ENCODE results near the gene CASZ1. TPM values are rescaled to one million over a fixed set of nuclear protein-coding genes. Genes with fewer than 3 reads are reported as not detected.

The CASZ1 gene
- total and polyA plus RNA-seq, 10 of the 15 experiments (the other 5 are each of a cell fraction or from before 2014, with no cell fraction given), result 0.52 to 9.8 (median 3.7) TPM

DNA sequence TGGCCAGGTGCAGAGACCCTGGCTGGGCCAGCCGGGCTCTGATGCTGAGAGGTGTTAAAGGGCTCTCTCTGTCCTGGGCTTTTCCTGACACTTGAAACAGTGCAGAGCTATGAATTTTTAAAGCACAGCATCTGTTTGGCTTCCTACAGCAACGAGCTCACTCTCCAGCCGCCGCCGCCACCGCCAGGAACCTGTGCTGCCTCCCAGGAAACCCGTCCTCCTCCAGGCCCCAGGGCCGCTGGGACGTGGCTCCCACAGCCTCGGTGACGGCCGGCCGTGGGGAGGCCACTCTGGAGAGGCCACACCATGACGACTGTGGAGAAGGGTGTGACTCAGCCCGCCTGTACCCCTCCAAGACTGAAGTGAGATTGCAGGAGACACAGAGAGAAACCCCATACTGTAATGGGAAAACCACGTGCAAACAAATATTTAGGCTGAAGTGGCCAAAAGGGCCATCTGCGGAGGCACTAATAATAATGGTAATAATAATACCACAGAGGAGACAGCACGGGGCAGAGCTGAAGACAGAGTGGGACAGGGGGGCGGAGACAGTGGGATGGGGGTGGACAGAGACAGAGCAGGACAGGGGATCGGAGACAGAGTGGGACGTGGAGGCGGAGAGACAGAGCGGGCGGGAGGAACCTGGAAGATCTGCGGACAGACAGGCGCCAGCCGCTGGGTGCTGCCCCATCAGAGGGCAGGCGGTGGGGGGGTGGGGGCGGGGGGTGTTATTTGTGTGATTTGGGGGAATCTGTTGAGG lies 139.2 kb downstream of the CASZ1 start:
- no peak overlapping the region for H3K9ac ChIP-seq (ENCODE audit: control insufficient read depth, insufficient read depth, low read length)
- ChIA-PET POLR2A (no interaction called here), CTCF (no interaction called here), RAD21 (ENCODE audit: unreplicated experiment) (no interaction called here), SMC1A (ENCODE audit: uncharacterized antibody, unreplicated experiment) (no interaction called here)
- no peaks in the 10 kb centered on the region for H3K9me3 ChIP-seq (replicated peaks; ENCODE audit: control insufficient read depth, insufficient read depth, low read length)
- FAIRE-seq (no peak), ATAC-seq (no peak), DNase-seq (ENCODE audit: low read depth, low spot score) (no peak)
- in situ Hi-C loops (cut with MboI) (no loop called here), intact Hi-C loops (cut with micrococcal nuclease; ENCODE audit: unreplicated experiment) (no loop called here)
- H3K36me3 ChIP-seq (ENCODE audit: control insufficient read depth in 2 of 2, insufficient read depth in 2 of 2, low read length in 1 of 2), result peaks cover 0 to 9% of the 10 kb centered on the region in 2 experiments; a peak in 2 of 4 replicates
- WGBS (ENCODE audit: insufficient coverage, insufficient replicate concordance, low lambda C conversion rate, missing lambda C conversion rate), result 80% methylated on average over 23 of the region's 29 CpGs
- no peak overlapping the region for H3K27ac ChIP-seq (ENCODE audit: control insufficient read depth, insufficient read depth)
- no peak overlapping the region for H3K4me2 ChIP-seq (ENCODE audit: control insufficient read depth, insufficient read depth)
- BruUV-seq (replicated peaks), result no TSS peak
- H3K4me1 ChIP-seq (ENCODE audit: control insufficient read depth, insufficient read depth, low read length), result no peaks in the 10 kb centered on the region
- H2AFZ ChIP-seq (ENCODE audit: control insufficient read depth, low read depth, low read length), result no peak overlapping the region
- no peaks in the 10 kb centered on the region for H3K79me2 ChIP-seq (ENCODE audit: control insufficient read depth, insufficient read depth, low read length)
- H4K20me1 ChIP-seq (ENCODE audit: control insufficient read depth, insufficient read depth), result no peaks in the 10 kb centered on the region
- H3K4me3 ChIP-seq, result no peak overlapping the region
- no peaks in the 10 kb centered on the region for H3K27me3 ChIP-seq (replicated peaks in 1 of 2; ENCODE audit: control insufficient read depth in 2 of 2, insufficient read depth in 2 of 2, low read length in 1 of 2)
- TF ChIP-seq SMAD1 (IDR thresholded peaks at IDR 0.05; ENCODE audit: low read depth, partially characterized antibody) (no peak), CEBPB (IDR thresholded peaks at IDR 0.05; ENCODE audit: borderline replicate concordance in 1 of 2, low read depth in 2 of 2, low read length in 2 of 2) (no peak), ZNF207 (IDR thresholded peaks at IDR 0.05; ENCODE audit: borderline replicate concordance) (no peak), JUND (IDR thresholded peaks at IDR 0.05; ENCODE audit: low read depth, low read length) (no peak), TBL1XR1 (IDR thresholded peaks at IDR 0.05; ENCODE audit: low read depth, low read length) (no peak), ZNF24 (IDR thresholded peaks at IDR 0.05) (no peak), NFYA (IDR thresholded peaks at IDR 0.05; ENCODE audit: borderline replicate concordance, low read depth, low read length) (no peak), EZH2 (IDR thresholded peaks at IDR 0.05; ENCODE audit: borderline replicate concordance, control insufficient read depth, low read depth, low read length) (no peak)
- TF ChIP-seq, protein P1, sequence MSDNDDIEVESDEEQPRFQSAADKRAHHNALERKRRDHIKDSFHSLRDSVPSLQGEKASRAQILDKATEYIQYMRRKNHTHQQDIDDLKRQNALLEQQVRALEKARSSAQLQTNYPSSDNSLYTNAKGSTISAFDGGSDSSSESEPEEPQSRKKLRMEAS (IDR thresholded peaks at IDR 0.05; ENCODE audit: low read depth, low read length), result no peak
- TF ChIP-seq, protein P2, sequence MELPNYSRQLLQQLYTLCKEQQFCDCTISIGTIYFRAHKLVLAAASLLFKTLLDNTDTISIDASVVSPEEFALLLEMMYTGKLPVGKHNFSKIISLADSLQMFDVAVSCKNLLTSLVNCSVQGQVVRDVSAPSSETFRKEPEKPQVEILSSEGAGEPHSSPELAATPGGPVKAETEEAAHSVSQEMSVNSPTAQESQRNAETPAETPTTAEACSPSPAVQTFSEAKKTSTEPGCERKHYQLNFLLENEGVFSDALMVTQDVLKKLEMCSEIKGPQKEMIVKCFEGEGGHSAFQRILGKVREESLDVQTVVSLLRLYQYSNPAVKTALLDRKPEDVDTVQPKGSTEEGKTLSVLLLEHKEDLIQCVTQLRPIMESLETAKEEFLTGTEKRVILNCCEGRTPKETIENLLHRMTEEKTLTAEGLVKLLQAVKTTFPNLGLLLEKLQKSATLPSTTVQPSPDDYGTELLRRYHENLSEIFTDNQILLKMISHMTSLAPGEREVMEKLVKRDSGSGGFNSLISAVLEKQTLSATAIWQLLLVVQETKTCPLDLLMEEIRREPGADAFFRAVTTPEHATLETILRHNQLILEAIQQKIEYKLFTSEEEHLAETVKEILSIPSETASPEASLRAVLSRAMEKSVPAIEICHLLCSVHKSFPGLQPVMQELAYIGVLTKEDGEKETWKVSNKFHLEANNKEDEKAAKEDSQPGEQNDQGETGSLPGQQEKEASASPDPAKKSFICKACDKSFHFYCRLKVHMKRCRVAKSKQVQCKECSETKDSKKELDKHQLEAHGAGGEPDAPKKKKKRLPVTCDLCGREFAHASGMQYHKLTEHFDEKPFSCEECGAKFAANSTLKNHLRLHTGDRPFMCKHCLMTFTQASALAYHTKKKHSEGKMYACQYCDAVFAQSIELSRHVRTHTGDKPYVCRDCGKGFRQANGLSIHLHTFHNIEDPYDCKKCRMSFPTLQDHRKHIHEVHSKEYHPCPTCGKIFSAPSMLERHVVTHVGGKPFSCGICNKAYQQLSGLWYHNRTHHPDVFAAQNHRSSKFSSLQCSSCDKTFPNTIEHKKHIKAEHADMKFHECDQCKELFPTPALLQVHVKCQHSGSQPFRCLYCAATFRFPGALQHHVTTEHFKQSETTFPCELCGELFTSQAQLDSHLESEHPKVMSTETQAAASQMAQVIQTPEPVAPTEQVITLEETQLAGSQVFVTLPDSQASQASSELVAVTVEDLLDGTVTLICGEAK (IDR thresholded peaks at IDR 0.05; ENCODE audit: borderline replicate concordance), result no peak
- TF ChIP-seq, protein P3, sequence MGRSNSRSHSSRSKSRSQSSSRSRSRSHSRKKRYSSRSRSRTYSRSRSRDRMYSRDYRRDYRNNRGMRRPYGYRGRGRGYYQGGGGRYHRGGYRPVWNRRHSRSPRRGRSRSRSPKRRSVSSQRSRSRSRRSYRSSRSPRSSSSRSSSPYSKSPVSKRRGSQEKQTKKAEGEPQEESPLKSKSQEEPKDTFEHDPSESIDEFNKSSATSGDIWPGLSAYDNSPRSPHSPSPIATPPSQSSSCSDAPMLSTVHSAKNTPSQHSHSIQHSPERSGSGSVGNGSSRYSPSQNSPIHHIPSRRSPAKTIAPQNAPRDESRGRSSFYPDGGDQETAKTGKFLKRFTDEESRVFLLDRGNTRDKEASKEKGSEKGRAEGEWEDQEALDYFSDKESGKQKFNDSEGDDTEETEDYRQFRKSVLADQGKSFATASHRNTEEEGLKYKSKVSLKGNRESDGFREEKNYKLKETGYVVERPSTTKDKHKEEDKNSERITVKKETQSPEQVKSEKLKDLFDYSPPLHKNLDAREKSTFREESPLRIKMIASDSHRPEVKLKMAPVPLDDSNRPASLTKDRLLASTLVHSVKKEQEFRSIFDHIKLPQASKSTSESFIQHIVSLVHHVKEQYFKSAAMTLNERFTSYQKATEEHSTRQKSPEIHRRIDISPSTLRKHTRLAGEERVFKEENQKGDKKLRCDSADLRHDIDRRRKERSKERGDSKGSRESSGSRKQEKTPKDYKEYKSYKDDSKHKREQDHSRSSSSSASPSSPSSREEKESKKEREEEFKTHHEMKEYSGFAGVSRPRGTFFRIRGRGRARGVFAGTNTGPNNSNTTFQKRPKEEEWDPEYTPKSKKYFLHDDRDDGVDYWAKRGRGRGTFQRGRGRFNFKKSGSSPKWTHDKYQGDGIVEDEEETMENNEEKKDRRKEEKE (IDR thresholded peaks at IDR 0.05), result no peak
- TF ChIP-seq, protein P4, sequence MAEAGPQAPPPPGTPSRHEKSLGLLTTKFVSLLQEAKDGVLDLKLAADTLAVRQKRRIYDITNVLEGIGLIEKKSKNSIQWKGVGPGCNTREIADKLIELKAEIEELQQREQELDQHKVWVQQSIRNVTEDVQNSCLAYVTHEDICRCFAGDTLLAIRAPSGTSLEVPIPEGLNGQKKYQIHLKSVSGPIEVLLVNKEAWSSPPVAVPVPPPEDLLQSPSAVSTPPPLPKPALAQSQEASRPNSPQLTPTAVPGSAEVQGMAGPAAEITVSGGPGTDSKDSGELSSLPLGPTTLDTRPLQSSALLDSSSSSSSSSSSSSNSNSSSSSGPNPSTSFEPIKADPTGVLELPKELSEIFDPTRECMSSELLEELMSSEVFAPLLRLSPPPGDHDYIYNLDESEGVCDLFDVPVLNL (IDR thresholded peaks at IDR 0.05; ENCODE audit: low read depth, low read length), result no peak
